Measurements from ENCODE around the gene STX4.

The STX4 gene

GRCh38 chr16:31083981-31084380 lies 50.6 kb downstream of the STX4 start:
- DNase-seq (ENCODE audit: low read depth) = no peak

- DNase-seq (ENCODE audit: low read depth) = no peak
These were observed 51.4 kb downstream of the STX4 start for GRCh38 chr16:31084584-31085302.

GRCh38 chr16:31085411-31085810 lies 52.1 kb downstream of the STX4 start:
- no peak for DNase-seq (ENCODE audit: low read depth)

- no peak for DNase-seq (ENCODE audit: low read depth)
These were observed 52.7 kb downstream of the STX4 start for GRCh38 chr16:31085873-31086628.

GRCh38 chr16:31086629-31086906 lies 53.2 kb downstream of the STX4 start:
- DNase-seq (ENCODE audit: low read depth) = no peak

GRCh38 chr16:31087481-31087880 lies 54.1 kb downstream of the STX4 start:
- no peak for DNase-seq (ENCODE audit: low read depth)

- DNase-seq (ENCODE audit: low read depth) = no peak
These were observed 54.6 kb downstream of the STX4 start for GRCh38 chr16:31087971-31088370.

GRCh38 chr16:31088459-31089183 lies 55.3 kb downstream of the STX4 start, which contains the start of gene PRSS53:
PRSS53 (minus strand) TSS chr16:31088943; CDS start chr16:31088809, 134 bp downstream.
- no peak for DNase-seq (ENCODE audit: low read depth)

- DNase-seq (ENCODE audit: low read depth) = no peak
These were observed 55.8 kb downstream of the STX4 start for GRCh38 chr16:31089199-31089598.
